ENCODE results near the gene SLC5A4. TPM values are rescaled to one million over a fixed set of nuclear protein-coding genes. Genes with fewer than 3 reads are reported as not detected.

SLC5A4 gene
- polyA plus RNA-seq, 1 donor (not counting 4 experiments of a cell fraction or from before 2014, with no cell fraction given): not detected

DNA sequence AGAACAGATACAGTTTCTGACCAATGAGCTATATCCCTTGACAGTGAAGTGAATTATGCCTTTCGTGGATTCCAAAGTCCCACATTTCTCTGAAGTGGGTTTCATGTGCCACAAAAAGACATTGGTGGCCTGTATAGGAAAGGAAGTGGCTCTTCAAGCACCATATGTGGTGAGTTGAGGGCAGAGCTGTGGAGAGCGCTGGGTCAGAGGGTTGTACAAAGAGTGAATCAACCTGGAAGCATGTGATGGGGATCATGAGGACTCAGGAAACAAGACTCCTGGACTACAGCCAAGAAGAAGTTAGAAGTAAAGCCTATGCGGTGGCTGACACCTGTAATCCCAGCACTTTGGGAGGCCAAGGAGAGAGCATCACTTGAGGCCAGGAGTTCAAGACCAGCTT, 579 bp upstream of the SLC5A4 start:
- no peak overlapping the region for H3K4me3 ChIP-seq (ENCODE audit: control insufficient read depth in 2 of 3, extremely low read depth in 1 of 3, insufficient read depth in 2 of 3, low read depth in 1 of 3, low read length in 3 of 3)
- H2AFZ ChIP-seq (ENCODE audit: control insufficient read depth, low read length): no peak overlapping the region
- H4K20me1 ChIP-seq (ENCODE audit: control insufficient read depth, extremely low read depth, insufficient read depth, low read length): no peaks in the 10 kb centered on the region
- H3K36me3 ChIP-seq (ENCODE audit: control insufficient read depth in 2 of 2, extremely low read depth in 1 of 2, insufficient read depth in 2 of 2, low read length in 2 of 2): no peaks in the 10 kb centered on the region
- no peaks in the 10 kb centered on the region for H3K9me3 ChIP-seq (ENCODE audit: control insufficient read depth, low read depth, low read length)
- DNase-seq (ENCODE audit: low read depth, low spot score): no peak
- no peak for TF ChIP-seq EZH2 (IDR thresholded peaks at IDR 0.05; ENCODE audit: low read length)
- TF ChIP-seq, protein P1, sequence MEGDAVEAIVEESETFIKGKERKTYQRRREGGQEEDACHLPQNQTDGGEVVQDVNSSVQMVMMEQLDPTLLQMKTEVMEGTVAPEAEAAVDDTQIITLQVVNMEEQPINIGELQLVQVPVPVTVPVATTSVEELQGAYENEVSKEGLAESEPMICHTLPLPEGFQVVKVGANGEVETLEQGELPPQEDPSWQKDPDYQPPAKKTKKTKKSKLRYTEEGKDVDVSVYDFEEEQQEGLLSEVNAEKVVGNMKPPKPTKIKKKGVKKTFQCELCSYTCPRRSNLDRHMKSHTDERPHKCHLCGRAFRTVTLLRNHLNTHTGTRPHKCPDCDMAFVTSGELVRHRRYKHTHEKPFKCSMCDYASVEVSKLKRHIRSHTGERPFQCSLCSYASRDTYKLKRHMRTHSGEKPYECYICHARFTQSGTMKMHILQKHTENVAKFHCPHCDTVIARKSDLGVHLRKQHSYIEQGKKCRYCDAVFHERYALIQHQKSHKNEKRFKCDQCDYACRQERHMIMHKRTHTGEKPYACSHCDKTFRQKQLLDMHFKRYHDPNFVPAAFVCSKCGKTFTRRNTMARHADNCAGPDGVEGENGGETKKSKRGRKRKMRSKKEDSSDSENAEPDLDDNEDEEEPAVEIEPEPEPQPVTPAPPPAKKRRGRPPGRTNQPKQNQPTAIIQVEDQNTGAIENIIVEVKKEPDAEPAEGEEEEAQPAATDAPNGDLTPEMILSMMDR (optimal IDR thresholded peaks at IDR 0.05 in 1 of 3, IDR thresholded peaks at IDR 0.05 in 1 of 3, conservative IDR thresholded peaks at IDR 0.05 in 1 of 3; ENCODE audit: extremely low read depth in 1 of 3, insufficient read depth in 2 of 3, low read length in 3 of 3): no peak
- no peaks in the 10 kb centered on the region for H3K4me1 ChIP-seq (ENCODE audit: control insufficient read depth, extremely low read depth, insufficient read depth, low read length)
- no peaks in the 10 kb centered on the region for H3K9me1 ChIP-seq (ENCODE audit: control insufficient read depth, extremely low read depth, insufficient read depth, low read length)
- H3K9ac ChIP-seq (ENCODE audit: control insufficient read depth, extremely low read depth, insufficient read depth, low read length): no peak overlapping the region
- dilution Hi-C loops (cut with MboI; ENCODE audit: extremely low pct_ligation_motif_present, low sequenced_read_pairs): no loop called here
- H3K4me2 ChIP-seq (ENCODE audit: control insufficient read depth, extremely low read depth, insufficient read depth, low read depth, low read length): no peak overlapping the region
- no peak for FAIRE-seq
- no peak overlapping the region for H3K27ac ChIP-seq (ENCODE audit: control insufficient read depth, insufficient read depth, low read length)
- no peaks in the 10 kb centered on the region for H3K27me3 ChIP-seq (ENCODE audit: control insufficient read depth, extremely low read depth, insufficient read depth, low read length)
- H3K79me2 ChIP-seq (ENCODE audit: control insufficient read depth, insufficient read depth, low read length): no peaks in the 10 kb centered on the region

DNA sequence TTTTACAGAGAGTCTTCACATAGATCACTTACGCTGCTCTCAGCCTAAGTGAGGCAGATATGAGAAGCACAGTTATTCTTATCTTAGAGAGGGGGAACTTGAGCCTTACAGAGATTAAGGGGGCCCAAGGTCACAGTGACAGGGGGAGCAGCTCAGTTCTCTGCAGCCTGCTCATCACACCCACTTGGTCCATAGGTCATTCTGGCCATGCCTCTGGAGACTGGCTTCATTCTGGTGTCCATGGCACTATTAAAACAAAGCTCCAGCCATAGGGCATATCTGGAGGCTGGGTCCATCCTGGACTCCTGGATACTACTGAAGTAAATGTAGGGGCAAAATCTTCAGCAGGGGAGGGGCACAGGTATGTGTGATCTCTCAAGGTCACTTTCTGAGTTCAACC, 5.9 kb downstream of the SLC5A4 start:
- no peak for TF ChIP-seq EZH2 (IDR thresholded peaks at IDR 0.05; ENCODE audit: low read length)
- TF ChIP-seq, protein P1 (optimal IDR thresholded peaks at IDR 0.05 in 1 of 3, IDR thresholded peaks at IDR 0.05 in 1 of 3, conservative IDR thresholded peaks at IDR 0.05 in 1 of 3; ENCODE audit: extremely low read depth in 1 of 3, insufficient read depth in 2 of 3, low read length in 3 of 3): no peak

More for the DNA sequence above, 5.9 kb downstream of the SLC5A4 start:
- Histone ChIP-seq H3K79me2 (ENCODE audit: control insufficient read depth, insufficient read depth, low read length) (no peaks in the 10 kb centered on the region), H2AFZ (ENCODE audit: control insufficient read depth, low read length) (no peak overlapping the region), H3K4me1 (ENCODE audit: control insufficient read depth, extremely low read depth, insufficient read depth, low read length) (no peaks in the 10 kb centered on the region), H3K9me1 (ENCODE audit: control insufficient read depth, extremely low read depth, insufficient read depth, low read length) (no peaks in the 10 kb centered on the region), H3K27me3 (ENCODE audit: control insufficient read depth, extremely low read depth, insufficient read depth, low read length) (no peaks in the 10 kb centered on the region), H3K4me3 (ENCODE audit: control insufficient read depth in 2 of 3, extremely low read depth in 1 of 3, insufficient read depth in 2 of 3, low read depth in 1 of 3, low read length in 3 of 3) (no peak overlapping the region), H3K4me2 (ENCODE audit: control insufficient read depth, extremely low read depth, insufficient read depth, low read depth, low read length) (no peak overlapping the region), H3K27ac (ENCODE audit: control insufficient read depth, insufficient read depth, low read length) (no peak overlapping the region), H4K20me1 (ENCODE audit: control insufficient read depth, extremely low read depth, insufficient read depth, low read length) (no peaks in the 10 kb centered on the region), H3K9me3 (ENCODE audit: control insufficient read depth, low read depth, low read length) (no peaks in the 10 kb centered on the region), H3K9ac (ENCODE audit: control insufficient read depth, extremely low read depth, insufficient read depth, low read length) (no peak overlapping the region), H3K36me3 (ENCODE audit: control insufficient read depth in 2 of 2, extremely low read depth in 1 of 2, insufficient read depth in 2 of 2, low read length in 2 of 2) (no peaks in the 10 kb centered on the region)
- dilution Hi-C loops (cut with MboI; ENCODE audit: extremely low pct_ligation_motif_present, low sequenced_read_pairs): no loop called here
- FAIRE-seq (no peak), DNase-seq (ENCODE audit: low read depth, low spot score) (no peak)
